Fibroblast of pulmonary artery (primary cell): Measurements from ENCODE around the gene ARHGEF19.

Source experiments
- DNase-seq: peaks from one replicate; pipeline ENCODE4 v3.0.0-alpha.2; 2010; ENCODE audit warnings: low read depth
- H3K4me3 ChIP-seq: replicated peaks from 2 replicates; pipeline ENCODE4 v1.5.1; 2011; ENCODE audit warnings: low read depth, mild to moderate bottlenecking, control low read depth, low read length, moderate library complexity
- CTCF ChIP-seq: IDR thresholded peaks from 2 replicates; pipeline ENCODE4 v1.5.1; 2011; ENCODE audit warnings: mild to moderate bottlenecking, control low read depth, low read length, inconsistent platforms; ENCODE audit errors: missing control alignments

ARHGEF19 gene

GRCh38 chr1:16195518-16195905, 16.9 kb downstream of the ARHGEF19 start:
- H3K4me3 ChIP-seq = no peak overlapping the region
- DNase-seq = no peak
- TF ChIP-seq CTCF = no peak

GRCh38 chr1:16191916-16192546, 20.4 kb downstream of the ARHGEF19 start:
- no peak overlapping the region for H3K4me3 ChIP-seq
- DNase-seq = no peak
- no peak for TF ChIP-seq CTCF

- no peak overlapping the region for H3K4me3 ChIP-seq
- DNase-seq = no peak
- TF ChIP-seq CTCF = no peak
These were observed 21.1 kb downstream of the ARHGEF19 start for GRCh38 chr1:16191309-16191708.

GRCh38 chr1:16189921-16190621, 22.4 kb downstream of the ARHGEF19 start:
- no peak for DNase-seq
- H3K4me3 ChIP-seq = no peak overlapping the region
- TF ChIP-seq CTCF = no peak

- TF ChIP-seq CTCF = no peak
- no peak overlapping the region for H3K4me3 ChIP-seq
- DNase-seq = no peak
These were observed 23.4 kb downstream of the ARHGEF19 start for GRCh38 chr1:16189003-16189402.

GRCh38 chr1:16187748-16188401, 24.6 kb downstream of the ARHGEF19 start:
- peak; percentile 79 for DNase-seq
- TF ChIP-seq CTCF = peak; percentile 98
- no peak overlapping the region for H3K4me3 ChIP-seq
